ENCODE results near the gene ERVFRD-1. TPM values are rescaled to one million over a fixed set of nuclear protein-coding genes. Genes with fewer than 3 reads are reported as not detected.
A peak's percentile ranks its signal among the peaks of the same experiment; 100 is the strongest.

Gene ERVFRD-1
- polyA plus RNA-seq, 1 donor (not counting 4 experiments of a cell fraction or from before 2014, with no cell fraction given) = not detected

DNA sequence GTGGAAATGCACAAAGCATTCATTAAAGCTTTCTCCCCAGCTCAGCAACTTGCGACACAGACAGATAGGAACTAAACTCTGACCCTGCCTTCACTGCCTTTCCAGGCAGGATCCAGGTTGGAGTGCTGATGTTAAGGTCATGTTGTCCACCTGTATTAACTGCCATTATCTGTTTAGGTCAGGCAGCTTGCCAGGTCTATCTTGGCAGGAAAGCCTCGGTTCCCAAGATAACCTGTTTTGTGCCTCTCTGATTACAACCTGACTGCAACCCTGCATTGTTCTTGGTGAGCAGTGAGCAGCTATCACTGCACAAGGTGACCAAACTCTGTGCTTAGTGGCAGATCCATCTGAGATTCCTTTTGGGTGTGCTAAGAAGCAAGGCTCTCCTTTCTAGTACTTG lies 44.2 kb downstream of the ERVFRD-1 start:
- Histone ChIP-seq H3K27ac (ENCODE audit: control insufficient read depth, insufficient read depth, low read length) (no peak overlapping the region), H3K4me3 (ENCODE audit: control insufficient read depth in 2 of 3, extremely low read depth in 1 of 3, insufficient read depth in 2 of 3, low read depth in 1 of 3, low read length in 3 of 3) (no peak overlapping the region)
- FAIRE-seq = no peak

DNA sequence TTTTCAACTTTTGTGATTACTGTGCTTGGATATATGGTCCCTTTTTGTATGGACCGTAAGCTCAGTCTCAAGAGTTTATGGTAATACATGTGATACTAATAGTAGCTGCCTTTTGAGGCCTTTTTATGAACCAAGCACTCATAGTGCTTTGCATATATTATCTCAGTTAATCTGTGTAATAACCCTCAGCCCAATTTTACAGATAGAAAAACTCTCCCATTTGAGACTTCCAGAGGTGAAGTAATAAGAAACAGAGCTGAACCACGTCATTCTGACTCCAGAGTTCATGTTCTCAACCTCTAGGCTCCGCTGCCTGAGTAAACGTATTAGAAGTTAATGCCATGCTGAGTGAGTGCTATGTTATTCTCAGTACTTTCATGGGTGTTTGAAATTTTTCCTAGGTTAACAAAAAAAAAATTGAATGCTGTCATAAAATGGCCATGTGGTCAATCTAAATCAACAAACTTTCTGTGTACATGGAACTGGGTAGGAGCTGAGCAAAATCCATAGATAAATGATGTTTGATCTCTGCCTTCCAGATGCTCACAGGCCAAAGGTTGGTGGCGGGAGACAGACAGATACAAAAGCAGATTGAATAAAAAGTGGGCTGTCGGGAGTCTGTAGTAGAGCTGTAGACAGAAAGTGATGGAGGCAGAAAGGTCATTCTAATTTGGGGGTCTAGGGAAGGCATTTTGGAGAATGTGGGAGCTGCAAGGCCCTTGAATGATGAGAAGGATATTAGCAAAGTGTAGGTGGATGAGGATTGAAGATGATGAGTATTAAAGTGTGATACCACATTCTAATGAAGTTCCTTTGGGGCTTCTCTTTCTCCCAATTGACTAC lies 44.8 kb downstream of the ERVFRD-1 start:
- no peaks in the 10 kb centered on the region for H3K79me2 ChIP-seq (ENCODE audit: control insufficient read depth, insufficient read depth, low read length)
- dilution Hi-C loops (cut with MboI; ENCODE audit: extremely low pct_ligation_motif_present, low sequenced_read_pairs) = loop anchor here (25.0 kb wide), 1 partner anchor 104 kb away; no protein-coding TSS in a partner anchor
- H3K9me1 ChIP-seq (ENCODE audit: control insufficient read depth, extremely low read depth, insufficient read depth, low read length) = no peaks in the 10 kb centered on the region
- no peaks in the 10 kb centered on the region for H3K9me3 ChIP-seq (ENCODE audit: control insufficient read depth, low read depth, low read length)
- H3K4me3 ChIP-seq (ENCODE audit: control insufficient read depth in 2 of 3, extremely low read depth in 1 of 3, insufficient read depth in 2 of 3, low read depth in 1 of 3, low read length in 3 of 3) = no peak overlapping the region
- FAIRE-seq (peak; percentile 13), DNase-seq (ENCODE audit: low read depth, low spot score) (no peak)
- H3K4me2 ChIP-seq (ENCODE audit: control insufficient read depth, extremely low read depth, insufficient read depth, low read depth, low read length) = no peak overlapping the region
- H2AFZ ChIP-seq (ENCODE audit: control insufficient read depth, low read length) = no peak overlapping the region
- no peaks in the 10 kb centered on the region for H3K36me3 ChIP-seq (ENCODE audit: control insufficient read depth in 2 of 2, extremely low read depth in 1 of 2, insufficient read depth in 2 of 2, low read length in 2 of 2)
- no peaks in the 10 kb centered on the region for H3K27me3 ChIP-seq (ENCODE audit: control insufficient read depth, extremely low read depth, insufficient read depth, low read length)
- H3K9ac ChIP-seq (ENCODE audit: control insufficient read depth, extremely low read depth, insufficient read depth, low read length) = no peak overlapping the region
- TF ChIP-seq, protein P1, sequence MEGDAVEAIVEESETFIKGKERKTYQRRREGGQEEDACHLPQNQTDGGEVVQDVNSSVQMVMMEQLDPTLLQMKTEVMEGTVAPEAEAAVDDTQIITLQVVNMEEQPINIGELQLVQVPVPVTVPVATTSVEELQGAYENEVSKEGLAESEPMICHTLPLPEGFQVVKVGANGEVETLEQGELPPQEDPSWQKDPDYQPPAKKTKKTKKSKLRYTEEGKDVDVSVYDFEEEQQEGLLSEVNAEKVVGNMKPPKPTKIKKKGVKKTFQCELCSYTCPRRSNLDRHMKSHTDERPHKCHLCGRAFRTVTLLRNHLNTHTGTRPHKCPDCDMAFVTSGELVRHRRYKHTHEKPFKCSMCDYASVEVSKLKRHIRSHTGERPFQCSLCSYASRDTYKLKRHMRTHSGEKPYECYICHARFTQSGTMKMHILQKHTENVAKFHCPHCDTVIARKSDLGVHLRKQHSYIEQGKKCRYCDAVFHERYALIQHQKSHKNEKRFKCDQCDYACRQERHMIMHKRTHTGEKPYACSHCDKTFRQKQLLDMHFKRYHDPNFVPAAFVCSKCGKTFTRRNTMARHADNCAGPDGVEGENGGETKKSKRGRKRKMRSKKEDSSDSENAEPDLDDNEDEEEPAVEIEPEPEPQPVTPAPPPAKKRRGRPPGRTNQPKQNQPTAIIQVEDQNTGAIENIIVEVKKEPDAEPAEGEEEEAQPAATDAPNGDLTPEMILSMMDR (optimal IDR thresholded peaks at IDR 0.05 in 1 of 3, IDR thresholded peaks at IDR 0.05 in 1 of 3, conservative IDR thresholded peaks at IDR 0.05 in 1 of 3; ENCODE audit: extremely low read depth in 1 of 3, insufficient read depth in 2 of 3, low read length in 3 of 3) = no peak
- TF ChIP-seq EZH2 (IDR thresholded peaks at IDR 0.05; ENCODE audit: low read length) = no peak
- no peaks in the 10 kb centered on the region for H3K4me1 ChIP-seq (ENCODE audit: control insufficient read depth, extremely low read depth, insufficient read depth, low read length)
- H4K20me1 ChIP-seq (ENCODE audit: control insufficient read depth, extremely low read depth, insufficient read depth, low read length) = no peaks in the 10 kb centered on the region
- no peak overlapping the region for H3K27ac ChIP-seq (ENCODE audit: control insufficient read depth, insufficient read depth, low read length)

More for the DNA sequence above, 44.2 kb downstream of the ERVFRD-1 start:
- Histone ChIP-seq H3K79me2 (ENCODE audit: control insufficient read depth, insufficient read depth, low read length) (no peaks in the 10 kb centered on the region), H3K9me3 (ENCODE audit: control insufficient read depth, low read depth, low read length) (no peaks in the 10 kb centered on the region), H4K20me1 (ENCODE audit: control insufficient read depth, extremely low read depth, insufficient read depth, low read length) (no peaks in the 10 kb centered on the region), H3K4me1 (ENCODE audit: control insufficient read depth, extremely low read depth, insufficient read depth, low read length) (no peaks in the 10 kb centered on the region), H3K27me3 (ENCODE audit: control insufficient read depth, extremely low read depth, insufficient read depth, low read length) (no peaks in the 10 kb centered on the region), H3K36me3 (ENCODE audit: control insufficient read depth in 2 of 2, extremely low read depth in 1 of 2, insufficient read depth in 2 of 2, low read length in 2 of 2) (no peaks in the 10 kb centered on the region), H2AFZ (ENCODE audit: control insufficient read depth, low read length) (no peak overlapping the region), H3K9ac (ENCODE audit: control insufficient read depth, extremely low read depth, insufficient read depth, low read length) (no peak overlapping the region), H3K9me1 (ENCODE audit: control insufficient read depth, extremely low read depth, insufficient read depth, low read length) (no peaks in the 10 kb centered on the region), H3K4me2 (ENCODE audit: control insufficient read depth, extremely low read depth, insufficient read depth, low read depth, low read length) (no peak overlapping the region)
- TF ChIP-seq EZH2 (IDR thresholded peaks at IDR 0.05; ENCODE audit: low read length) = no peak
- TF ChIP-seq, protein P1 (optimal IDR thresholded peaks at IDR 0.05 in 1 of 3, IDR thresholded peaks at IDR 0.05 in 1 of 3, conservative IDR thresholded peaks at IDR 0.05 in 1 of 3; ENCODE audit: extremely low read depth in 1 of 3, insufficient read depth in 2 of 3, low read length in 3 of 3) = no peak
- no peak for DNase-seq (ENCODE audit: low read depth, low spot score)
- dilution Hi-C loops (cut with MboI; ENCODE audit: extremely low pct_ligation_motif_present, low sequenced_read_pairs) = loop anchor here (25.0 kb wide), 1 partner anchor 105 kb away; no protein-coding TSS in a partner anchor
